NCI-H146 (cell line): ENCODE data around the gene RNF4.
A peak's percentile ranks its signal among the peaks of the same experiment; 100 is the strongest.
"Not testable (repeated sequence)": the region's sequence is repeated elsewhere in the genome, so short reads cannot be mapped to it uniquely, and the experiment has no call there.

ENCODE experiments used
- DNase-seq: peaks from one replicate; lab custom pipeline; 2025; lab: John Stamatoyannopoulos, UW

Gene RNF4

GRCh38 chr4:2457481-2458295 is 11.2 kb upstream of the RNF4 start:
- no peak for DNase-seq

DNA sequence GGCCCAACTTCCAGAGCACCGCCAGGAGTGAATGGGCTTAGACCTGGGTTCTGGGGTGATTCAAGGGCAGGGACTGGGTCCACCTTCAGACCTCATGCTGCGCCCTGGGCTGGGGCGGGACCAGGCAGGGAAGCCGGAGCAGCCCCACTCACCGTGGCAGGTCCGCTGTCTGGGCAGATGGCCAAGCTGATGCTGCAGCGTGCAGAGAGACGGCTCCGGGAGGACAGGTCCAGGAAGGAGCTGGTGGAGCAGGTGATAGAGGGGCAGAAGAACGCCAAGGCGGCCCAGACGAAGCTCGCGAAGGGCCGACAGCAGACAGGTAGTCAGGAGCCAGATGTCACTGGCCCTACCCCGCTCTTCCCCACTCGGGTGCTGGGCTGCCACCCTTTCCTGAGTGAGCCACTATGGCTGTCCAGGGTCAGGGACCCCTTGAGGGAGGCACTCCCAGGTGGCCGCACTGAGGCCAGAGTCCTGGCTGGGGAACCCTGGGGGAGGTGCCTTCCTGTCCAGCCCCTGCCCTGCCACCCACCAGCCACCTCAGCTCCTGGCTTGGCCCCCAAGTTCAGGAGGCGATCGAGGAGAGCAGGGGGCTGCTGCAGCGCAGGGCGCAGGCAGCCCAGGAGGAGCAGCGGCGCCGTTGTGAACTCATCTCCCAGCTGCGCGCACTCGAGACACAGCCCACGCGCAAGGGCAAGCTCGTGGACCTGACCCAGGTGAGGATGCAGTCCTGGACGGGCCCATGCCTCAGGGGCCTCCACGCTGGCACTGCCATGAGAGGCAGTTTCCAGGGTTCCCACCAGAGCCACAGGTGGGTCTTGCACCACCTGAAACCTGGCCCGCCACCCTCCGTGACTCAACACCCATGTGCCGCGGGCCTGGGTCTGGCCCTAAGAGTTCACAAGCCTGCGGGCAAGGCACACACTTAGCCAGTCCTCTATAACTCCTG is 10.1 kb upstream of the RNF4 start:
- no peak for DNase-seq

GRCh38 chr4:2459589-2460349 is 9.1 kb upstream of the RNF4 start:
- no peak for DNase-seq

- DNase-seq, result peak; percentile 19
Observed at GRCh38 chr4:2461246-2461960, 7.5 kb upstream of the RNF4 start.

GRCh38 chr4:2462218-2462991 is 6.5 kb upstream of the RNF4 start:
- peak; percentile 82 for DNase-seq

GRCh38 chr4:2462992-2463762 is 5.7 kb upstream of the RNF4 start:
- DNase-seq, result no peak

GRCh38 chr4:2465032-2465431 is 3.9 kb upstream of the RNF4 start:
- no peak for DNase-seq

DNA sequence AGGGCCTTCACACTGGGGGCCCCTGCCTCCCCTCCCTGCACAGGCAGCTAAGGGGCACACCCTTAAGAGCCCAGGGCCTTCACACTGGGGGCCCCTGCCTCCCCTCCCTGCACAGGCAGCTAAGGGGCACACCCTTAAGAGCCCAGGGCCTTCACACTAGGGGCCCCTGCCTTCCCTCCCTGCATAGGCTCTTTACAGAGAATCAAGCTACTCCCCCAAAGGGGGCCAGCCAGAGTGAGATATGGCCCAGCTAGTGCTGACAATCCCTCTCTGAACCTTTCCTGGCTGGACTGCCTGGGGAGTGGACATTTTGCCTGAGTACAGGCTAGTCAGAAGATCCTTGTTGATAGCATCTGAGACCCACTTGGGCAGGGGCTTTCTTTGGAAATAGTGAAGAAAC is 3.4 kb upstream of the RNF4 start:
- not testable (repeated sequence) for DNase-seq

DNA sequence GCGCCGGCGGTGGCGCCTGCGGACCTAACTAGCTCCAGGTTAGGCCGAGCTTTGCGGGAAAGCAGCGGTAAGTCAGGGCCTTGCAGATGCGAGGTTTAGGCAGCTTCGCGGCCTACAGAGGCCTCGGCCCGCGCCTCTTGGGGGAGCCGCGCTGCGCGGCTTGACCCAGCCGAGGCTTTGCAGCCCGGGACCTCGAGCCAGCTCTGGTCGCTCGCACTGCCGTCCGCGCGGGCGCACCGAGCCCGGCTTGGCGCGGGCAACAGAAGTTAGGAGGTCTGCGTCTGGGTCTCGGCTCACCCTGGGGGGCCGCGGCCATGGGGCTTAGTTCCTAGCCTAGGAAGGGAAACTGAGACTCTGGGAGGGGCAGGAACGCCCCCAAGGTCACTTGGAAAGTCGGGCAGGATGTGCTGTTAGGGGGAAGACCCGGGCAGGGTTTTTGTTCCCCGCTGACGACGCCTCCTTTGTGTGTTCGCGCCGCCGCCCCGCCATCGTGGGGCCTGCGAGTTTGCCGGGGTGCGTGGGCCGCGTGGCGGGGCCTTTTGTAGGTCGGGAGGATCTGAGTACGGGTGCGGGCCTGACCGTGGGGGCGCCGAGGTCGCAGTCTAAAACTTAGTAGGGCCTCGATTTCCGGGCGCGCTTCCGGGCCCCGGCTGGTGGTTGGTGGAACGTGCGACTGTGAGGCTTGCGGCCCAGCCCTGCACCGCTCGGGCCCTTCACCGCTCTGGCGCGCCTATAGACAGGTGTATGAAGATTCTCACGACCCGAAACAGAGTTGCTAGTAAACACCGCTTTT is 482 bp downstream of the RNF4 start:
- peak; percentile 45 for DNase-seq

DNA sequence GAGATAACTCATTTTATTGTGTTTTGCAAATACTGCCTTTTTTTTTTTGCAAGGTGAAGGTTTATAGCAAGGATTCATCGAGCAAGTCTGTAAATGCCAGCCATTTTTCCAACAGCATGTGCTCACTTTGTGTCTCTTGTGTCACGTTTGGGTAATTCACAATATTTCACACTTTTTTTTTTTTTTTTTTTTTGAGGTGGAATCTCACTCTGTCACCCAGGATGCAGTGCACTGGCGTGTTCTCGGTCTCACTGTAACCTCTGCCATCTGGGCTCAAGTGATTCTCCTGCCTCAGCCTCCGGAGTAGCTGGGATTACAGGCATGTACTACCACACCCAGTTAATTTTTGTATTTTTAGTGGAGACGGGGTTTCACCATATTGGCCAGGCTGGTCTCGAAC is 1.9 kb downstream of the RNF4 start:
- DNase-seq, result no peak

GRCh38 chr4:2472187-2472586 is 3.3 kb downstream of the RNF4 start:
- DNase-seq, result no peak

DNA sequence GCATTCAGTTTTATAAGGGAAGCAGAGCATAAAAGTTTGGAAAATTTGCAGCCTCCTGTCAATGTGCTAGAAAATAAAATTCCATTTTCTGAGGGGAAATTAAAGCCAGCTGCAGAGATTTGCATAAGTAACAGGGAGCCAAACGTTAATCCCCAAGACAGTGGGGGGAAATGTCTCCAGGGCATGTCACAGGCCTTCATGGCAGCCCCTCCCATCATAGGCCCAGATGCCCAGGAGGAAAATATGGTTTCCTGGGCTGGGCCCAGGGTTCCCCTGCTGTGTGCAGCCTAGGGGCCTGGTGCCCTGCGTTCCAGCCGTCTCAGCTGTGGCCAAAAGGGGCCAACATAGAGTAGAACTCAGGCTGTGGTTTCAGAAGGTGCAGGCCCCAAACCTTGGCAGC is 9.3 kb downstream of the RNF4 start:
- no peak for DNase-seq

GRCh38 chr4:2480649-2481048 is 11.7 kb downstream of the RNF4 start:
- DNase-seq, result no peak

- no peak for DNase-seq
Observed at GRCh38 chr4:2482192-2482591, 13.3 kb downstream of the RNF4 start.

DNA sequence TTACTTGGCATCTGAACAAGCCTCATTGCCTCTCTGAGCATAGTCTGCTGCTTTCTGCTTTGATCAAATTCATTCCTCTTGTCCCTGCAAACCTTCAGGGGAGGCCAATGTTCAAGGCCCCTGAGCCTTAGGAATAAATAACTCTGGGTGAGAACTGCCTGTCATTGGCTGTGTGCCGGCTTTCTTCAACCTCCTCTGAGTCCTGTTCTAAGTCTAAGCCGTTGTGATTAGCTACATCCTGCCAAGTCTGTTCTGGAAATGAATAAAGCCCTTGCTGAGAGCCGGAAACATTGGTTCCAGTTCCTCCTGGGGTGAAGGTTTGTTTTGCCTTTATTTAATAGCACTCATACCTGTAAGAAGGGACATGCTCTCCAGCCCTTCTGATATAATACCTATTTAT is 13.8 kb downstream of the RNF4 start:
- peak; percentile 9 for DNase-seq

- no peak for DNase-seq
Observed at GRCh38 chr4:2483237-2483636, 14.3 kb downstream of the RNF4 start.

DNA sequence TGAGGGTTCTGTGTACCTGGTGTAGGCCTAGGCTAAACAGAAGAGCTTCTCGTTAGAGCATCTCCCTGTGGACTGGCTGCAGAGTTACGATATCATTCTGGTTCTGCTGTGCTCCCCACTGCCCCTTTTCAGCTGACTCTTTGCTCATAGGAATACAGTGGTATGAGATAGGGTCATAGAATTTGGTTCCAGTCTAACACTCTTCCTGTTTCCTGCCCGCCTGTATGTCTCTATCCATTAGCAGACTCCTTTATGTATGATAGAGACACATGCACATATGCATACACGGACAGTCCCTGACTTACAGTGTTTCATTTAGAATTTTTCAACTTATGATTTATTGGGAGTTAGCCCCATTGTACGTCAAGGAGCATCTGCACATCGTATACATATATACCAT is 15.3 kb downstream of the RNF4 start:
- DNase-seq, result no peak

- no peak for DNase-seq
Observed at GRCh38 chr4:2484993-2485392, 16.1 kb downstream of the RNF4 start.

GRCh38 chr4:2485956-2486355 is 17.1 kb downstream of the RNF4 start:
- no peak for DNase-seq
